H1 (cell line): ENCODE data around the gene RRP1. TPM values are rescaled to one million over a fixed set of nuclear protein-coding genes. Genes with fewer than 3 reads are reported as not detected.

Experiments
- CTCF ChIA-PET: fragments of 300-600 bp; sonication (Branson Sonifier 250); formaldehyde crosslinking; loops from one replicate; lab custom pipeline; 2021; ENCODE audit not compliant: partially characterized antibody; lab: Charles Lee
- POLR2A ChIA-PET: fragments of 300-600 bp; sonication (Branson Sonifier 250); formaldehyde crosslinking; loops from one replicate; lab custom pipeline; 2021; ENCODE audit warnings: inconsistent platforms; ENCODE audit not compliant: partially characterized antibody; lab: Charles Lee
- DNase-seq, 2 experiments: peaks; one replicate each; pipeline versions ENCODE4 v3.0.0 to v3.0.0-alpha.2; 2010 to 2022; ENCODE audit warnings: low spot score in 2 of 2, low read depth in 1 of 2, mixed read lengths in 1 of 2
- FAIRE-seq: peaks from 2 replicates; lab custom pipeline; 2011; peaks lifted over from hg19 to GRCh38; lab: Jason Lieb, UNC
- H2AFZ ChIP-seq: 2 replicates; pipeline ENCODE4 v1.8.1; 2012; ENCODE audit warnings: low read length, inconsistent platforms
- H2AK5ac ChIP-seq: 2 replicates; pipeline ENCODE4 v1.6.1; 2013; ENCODE audit warnings: low read depth, low read length
- H2BK120ac ChIP-seq: replicated peaks from 2 replicates; pipeline ENCODE3; 2013; ENCODE audit warnings: low read depth, low read length, inconsistent platforms
- H2BK12ac ChIP-seq: 2 replicates; pipeline ENCODE4 v1.6.1; 2013; ENCODE audit warnings: low read depth, low read length
- H2BK15ac ChIP-seq: 2 replicates; pipeline ENCODE4 v1.6.1; 2013; ENCODE audit warnings: low read length
- H2BK20ac ChIP-seq: 2 replicates; pipeline ENCODE4 v1.6.1; 2013; ENCODE audit warnings: low read length
- H2BK5ac ChIP-seq: 2 replicates; pipeline ENCODE4 v1.6.1; 2013; ENCODE audit warnings: low read depth, low read length
- H3K14ac ChIP-seq: 2 replicates; pipeline ENCODE4 v1.6.1; 2013; ENCODE audit warnings: inconsistent platforms; ENCODE audit not compliant: insufficient read length
- H3K18ac ChIP-seq: 2 replicates; pipeline ENCODE4 v1.6.1; 2013; ENCODE audit warnings: low read length; ENCODE audit errors: extremely low read depth
- H3K23ac ChIP-seq: 2 replicates; pipeline ENCODE4 v1.6.1; 2013; ENCODE audit warnings: inconsistent platforms; ENCODE audit not compliant: insufficient read length
- H3K23me2 ChIP-seq: 2 replicates; pipeline ENCODE4 v1.6.1; 2013; ENCODE audit warnings: low read depth, low read length
- H3K27ac ChIP-seq: 2 replicates; pipeline ENCODE4 v1.6.1; 2011; ENCODE audit warnings: low read depth, low read length, inconsistent platforms
- H3K27me3 ChIP-seq, 4 experiments: replicated peaks in 1 of 4; 1 replicate in 1 of 4; 2 replicates in 3 of 4; pipeline versions ENCODE4 v1.6.1 to v1.8.1; 2011 to 2013; ENCODE audit warnings: low read length in 3 of 4, mild to moderate bottlenecking in 3 of 4, inconsistent platforms in 2 of 4, mixed read lengths in 2 of 4, moderate library complexity in 1 of 4; ENCODE audit not compliant: control insufficient read depth in 3 of 4, insufficient read depth in 3 of 4; ENCODE audit errors: extremely low read depth in 1 of 4
- H3K36me3 ChIP-seq, 4 experiments: 2 replicates each; pipeline versions ENCODE4 v1.6.1 to v1.8.1; 2011 to 2013; ENCODE audit warnings: mild to moderate bottlenecking in 4 of 4, low read length in 3 of 4, moderate library complexity in 2 of 4, control low read depth in 1 of 4, inconsistent platforms in 1 of 4; ENCODE audit not compliant: insufficient read depth in 4 of 4, control insufficient read depth in 2 of 4
- H3K4ac ChIP-seq: replicated peaks from 2 replicates; pipeline ENCODE3; 2013; ENCODE audit warnings: low read length, low read depth, mixed read lengths, inconsistent platforms; ENCODE audit not compliant: insufficient read length
- H3K4me1 ChIP-seq, 4 experiments: replicated peaks in 1 of 4; 1 replicate in 1 of 4; 2 replicates in 3 of 4; pipeline versions ENCODE4 v1.6.1 to v1.8.1; 2011 to 2013; ENCODE audit warnings: low read length in 3 of 4, inconsistent platforms in 2 of 4, mixed read lengths in 1 of 4; ENCODE audit not compliant: insufficient read depth in 4 of 4, control insufficient read depth in 3 of 4
- H3K4me2 ChIP-seq, 2 experiments: 2 replicates each; pipeline versions ENCODE4 v1.6.1 to v1.8.1; 2011 to 2013; ENCODE audit warnings: low read depth in 2 of 2, low read length in 2 of 2, control low read depth in 1 of 2, inconsistent platforms in 1 of 2, mild to moderate bottlenecking in 1 of 2; ENCODE audit not compliant: insufficient read depth in 1 of 2
- H3K4me3 ChIP-seq, 4 experiments: fragments of 200-600, 300-600 bp in 1 of 4; sonication (generic), shearing (Covaris generic), sonication (Bioruptor Twin) in 1 of 4; 2 replicates each; pipeline versions ENCODE4 v1.5.1 to v1.8.1; 2011 to 2016; ENCODE audit warnings: low read length in 4 of 4, low read depth in 3 of 4, control low read depth in 2 of 4, inconsistent platforms in 2 of 4, mild to moderate bottlenecking in 2 of 4, mixed read lengths in 1 of 4, moderate library complexity in 1 of 4; ENCODE audit not compliant: insufficient read depth in 2 of 4; ENCODE audit errors: extremely low read depth in 1 of 4
- H3K56ac ChIP-seq: replicated peaks from 2 replicates; pipeline ENCODE3; 2013; ENCODE audit warnings: low read depth, mild to moderate bottlenecking, mixed read lengths, low read length, inconsistent platforms; ENCODE audit not compliant: insufficient read length
- H3K79me1 ChIP-seq: 2 replicates; pipeline ENCODE4 v1.6.1; 2013; ENCODE audit warnings: low read depth, low read length, control low read depth
- H3K79me2 ChIP-seq, 2 experiments: 2 replicates each; pipeline versions ENCODE4 v1.6.1 to v1.8.1; 2012 to 2013; ENCODE audit warnings: low read length in 2 of 2, mild to moderate bottlenecking in 2 of 2, inconsistent platforms in 1 of 2; ENCODE audit not compliant: insufficient read depth in 2 of 2, control insufficient read depth in 1 of 2
- H3K9ac ChIP-seq, 4 experiments: replicated peaks in 1 of 4; 1 replicate in 1 of 4; 2 replicates in 3 of 4; pipeline versions ENCODE4 v1.6.1 to v1.8.1; 2011 to 2013; ENCODE audit warnings: low read depth in 3 of 4, low read length in 3 of 4, control low read depth in 2 of 4, mild to moderate bottlenecking in 2 of 4, moderate library complexity in 2 of 4, inconsistent platforms in 1 of 4; ENCODE audit errors: extremely low read depth in 1 of 4
- H3K9me3 ChIP-seq, 2 experiments: 2 replicates each; pipeline versions ENCODE4 v1.6.1 to v1.8.1; 2012 to 2013; ENCODE audit warnings: mild to moderate bottlenecking in 2 of 2, moderate library complexity in 2 of 2, control low read depth in 1 of 2, inconsistent platforms in 1 of 2, low read depth in 1 of 2, low read length in 1 of 2, mixed read lengths in 1 of 2; ENCODE audit not compliant: insufficient read depth in 2 of 2
- H4K20me1 ChIP-seq, 2 experiments: replicated peaks in 1 of 2; 2 replicates each; pipeline versions ENCODE3 to v1.8.1; 2011 to 2013; ENCODE audit warnings: inconsistent platforms in 2 of 2, low read length in 2 of 2, mild to moderate bottlenecking in 1 of 2; ENCODE audit not compliant: insufficient read depth in 2 of 2, control insufficient read depth in 1 of 2
- H4K5ac ChIP-seq: 2 replicates; pipeline ENCODE4 v1.6.1; 2013; ENCODE audit warnings: low read length, low read depth, mixed read lengths, inconsistent platforms; ENCODE audit not compliant: insufficient read length
- H4K8ac ChIP-seq: 2 replicates; pipeline ENCODE4 v1.8.0; 2013; ENCODE audit warnings: mild to moderate bottlenecking, moderate library complexity, low read length, inconsistent platforms; ENCODE audit not compliant: insufficient read depth; ENCODE audit errors: extremely low read depth
- H4K91ac ChIP-seq: replicated peaks from 2 replicates; pipeline ENCODE3; 2013; ENCODE audit warnings: low read length, mixed read lengths, inconsistent platforms; ENCODE audit not compliant: insufficient read length
- CBX5 ChIP-seq: fragments of 300-800, 300-1000 bp; sonication (generic); IDR thresholded peaks from 2 replicates; pipeline ENCODE4 v1.7.1; 2016; ENCODE audit warnings: antibody characterized with exemption, low read length, low read depth
- RAD21 ChIP-seq, 2 experiments: IDR thresholded peaks in 1 of 2; conservative IDR thresholded peaks in 1 of 2; 2 replicates each; pipeline ENCODE4 v1.6.1; 2011; ENCODE audit warnings: low read depth in 2 of 2, low read length in 2 of 2, improper control_type of control experiment in 1 of 2, inconsistent platforms in 1 of 2, mild to moderate bottlenecking in 1 of 2, moderate library complexity in 1 of 2
- TAF1 ChIP-seq: IDR thresholded peaks from 2 replicates; pipeline ENCODE4 v1.6.1; 2011; ENCODE audit warnings: mild to moderate bottlenecking, low read depth, low read length
- WGBS, 2 experiments: shearing (Covaris generic) in 1 of 2; methylation state at CpG; one replicate each; pipeline versions ENCODE4 v1.1.6 to v1.1.7; 2013 to 2015; ENCODE audit warnings: low lambda C conversion rate in 2 of 2, mixed read lengths in 2 of 2, inconsistent platforms in 1 of 2, low coverage in 1 of 2, missing lambda C conversion rate in 1 of 2; ENCODE audit not compliant: insufficient replicate concordance in 2 of 2, insufficient coverage in 1 of 2, insufficient read length in 1 of 2; ENCODE audit errors: extremely low coverage in 1 of 2, missing lambda C conversion rate in 1 of 2; 5-methylcytosine and 5-hydroxymethylcytosine counted together
- polyA plus RNA-seq, 7 experiments: library from polyadenylated mRNA; depleted of rRNA in 3 of 7; stranded (reverse) in 5 of 7; unstranded in 2 of 7; fragments of >200 nt in 5 of 7; fragments of 200-250 nt in 2 of 7; gene quantifications; 1 replicate in 5 of 7; 2 replicates in 1 of 7; 4 replicates in 1 of 7; pipeline versions ENCODE4 v1.2.1 to v1.2.3, GENCODE V29; 2011 to 2013; ENCODE audit warnings: missing spikeins in 2 of 7, mixed read lengths in 2 of 7
- total RNA-seq: library from RNA; stranded (reverse); fragmentation: NEBNext Ultra II Directional; extraction: Animal tissue kit (Norgen Biotek cat#: 25700); gene quantifications from 2 replicates; pipeline ENCODE4 v1.2.1, GENCODE V29; 2021

RRP1 gene
- total and polyA plus RNA-seq, 2 of the 8 experiments (the other 6 are each of a cell fraction or from before 2014, with no cell fraction given): 11.6 to 55.2 TPM

- Histone ChIP-seq H2BK5ac (no peak overlapping the region), H3K23ac (no peak overlapping the region), H4K91ac (no peak overlapping the region), H3K4me3 (no peak overlapping the region), H3K27me3 (no peaks in the 10 kb centered on the region), H4K5ac (no peak overlapping the region), H3K9me3 (no peaks in the 10 kb centered on the region), H3K79me1 (no peaks in the 10 kb centered on the region), H2AK5ac (no peak overlapping the region), H3K4ac (no peak overlapping the region), H3K18ac (no peak overlapping the region), H3K56ac (no peak overlapping the region), H3K27ac (no peak overlapping the region), H2BK20ac (no peak overlapping the region), H3K79me2 (no peaks in the 10 kb centered on the region), H2BK12ac (no peak overlapping the region), H3K4me1 (no peaks in the 10 kb centered on the region), H3K36me3 (peaks cover 5 to 24% (median 11%) of the 10 kb centered on the region in 4 experiments; a peak in 7 of 8 replicates), H3K4me2 (no peak overlapping the region), H3K23me2 (no peaks in the 10 kb centered on the region), H2BK120ac (no peak overlapping the region), H4K20me1 (peaks cover 0 to 11% of the 10 kb centered on the region in 2 experiments), H2BK15ac (no peak overlapping the region), H3K14ac (no peak overlapping the region), H4K8ac (no peak overlapping the region), H3K9ac (no peak overlapping the region), H2AFZ (no peak overlapping the region)
- CTCF ChIA-PET: interaction anchor here (0.9 to 2.0 kb wide), 3 partner anchors 11 to 50 kb away, joined by 3 to 7 read pairs (median 3); no protein-coding TSS in a partner anchor
- POLR2A ChIA-PET: interaction anchor here (1.0 to 3.4 kb wide), 2 partner anchors 12 to 41 kb away, joined by 3 to 28 read pairs; no protein-coding TSS in a partner anchor
- no peak for TF ChIP-seq CBX5
- peak in 1 of 2 experiments; percentile 19; a peak in 1 of 4 replicates for TF ChIP-seq RAD21 (IDR thresholded peaks at IDR 0.05 in 1 of 2, conservative IDR thresholded peaks at IDR 0.05 in 1 of 2; ENCODE audit: low read depth in 2 of 2, low read length in 2 of 2)
- no peak for TF ChIP-seq TAF1
- DNase-seq (no peak), FAIRE-seq (no peak)
- 92% methylated on average over 20 of the region's 22 CpGs; no CpG with 5 or more reads in 1 of the 2 experiments for WGBS, 2 experiments
These were observed 28.9 kb upstream of the RRP1 start for GRCh38 chr21:43760391-43760958.
